ENCODE data around the gene RRN3. TPM values are rescaled to one million over a fixed set of nuclear protein-coding genes. Genes with fewer than 3 reads are reported as not detected.
"Not testable (repeated sequence)": the region's sequence is repeated elsewhere in the genome, so short reads cannot be mapped to it uniquely, and the experiment has no call there.

Gene RRN3
- total RNA-seq, 1 experiment from 2014 or later = 57.7 TPM

- H2AFZ ChIP-seq (ENCODE audit: low read depth, low read length, poor library complexity, severe bottlenecking); intact Hi-C loops (cut with micrococcal nuclease); H3K36me3 ChIP-seq (ENCODE audit: control insufficient read depth in 1 of 2, insufficient read depth in 2 of 2, low read length in 2 of 2); DNase-seq (ENCODE audit: low read depth, low spot score); CTCF ChIA-PET; H3K4me2 ChIP-seq (ENCODE audit: low read length); POLR2A ChIA-PET; H3K9me2 ChIP-seq (ENCODE audit: insufficient read depth); H3K27me3 ChIP-seq (ENCODE audit: insufficient read depth, low read length); ATAC-seq; RAD21 ChIA-PET (ENCODE audit: low non-redundant PET in 1 of 2, low total read pairs in 2 of 2, uncharacterized antibody in 2 of 2, unreplicated experiment in 2 of 2); H3K4me1 ChIP-seq (ENCODE audit: control insufficient read depth in 1 of 2, insufficient read depth in 2 of 2, low read length in 2 of 2); H3K9me3 ChIP-seq (ENCODE audit: control insufficient read depth in 1 of 2, insufficient read depth in 1 of 2, low read depth in 1 of 2, low read length in 2 of 2); H4K20me1 ChIP-seq (ENCODE audit: insufficient read depth); H3K4me3 ChIP-seq (replicated peaks in 1 of 2; ENCODE audit: low read depth in 1 of 2, low read length in 2 of 2); H3K9ac ChIP-seq (ENCODE audit: low read length); H3K27ac ChIP-seq (ENCODE audit: low read depth, low read length); BruUV-seq (replicated peaks); H3K79me2 ChIP-seq (ENCODE audit: insufficient read depth, low read length): not testable (repeated sequence)
Measured at GRCh38 chr16:15132719-15133428, 38.8 kb upstream of the RRN3 start.

- ATAC-seq; BruUV-seq (replicated peaks); H2AFZ ChIP-seq (ENCODE audit: low read depth, low read length, poor library complexity, severe bottlenecking); intact Hi-C loops (cut with micrococcal nuclease); H3K36me3 ChIP-seq (ENCODE audit: control insufficient read depth in 1 of 2, insufficient read depth in 2 of 2, low read length in 2 of 2); POLR2A ChIA-PET; CTCF ChIA-PET; H3K4me2 ChIP-seq (ENCODE audit: low read length); H4K20me1 ChIP-seq (ENCODE audit: insufficient read depth); H3K27me3 ChIP-seq (ENCODE audit: insufficient read depth, low read length); H3K4me3 ChIP-seq (replicated peaks in 1 of 2; ENCODE audit: low read depth in 1 of 2, low read length in 2 of 2); DNase-seq (ENCODE audit: low read depth, low spot score); RAD21 ChIA-PET (ENCODE audit: low non-redundant PET in 1 of 2, low total read pairs in 2 of 2, uncharacterized antibody in 2 of 2, unreplicated experiment in 2 of 2); H3K27ac ChIP-seq (ENCODE audit: low read depth, low read length); H3K9me2 ChIP-seq (ENCODE audit: insufficient read depth); H3K9ac ChIP-seq (ENCODE audit: low read length); H3K79me2 ChIP-seq (ENCODE audit: insufficient read depth, low read length); H3K9me3 ChIP-seq (ENCODE audit: control insufficient read depth in 1 of 2, insufficient read depth in 1 of 2, low read depth in 1 of 2, low read length in 2 of 2); H3K4me1 ChIP-seq (ENCODE audit: control insufficient read depth in 1 of 2, insufficient read depth in 2 of 2, low read length in 2 of 2): not testable (repeated sequence)
Measured at GRCh38 chr16:15130943-15131700, 37.0 kb upstream of the RRN3 start.

GRCh38 chr16:15130256-15130932, 36.3 kb upstream of the RRN3 start:
- H4K20me1 ChIP-seq (ENCODE audit: insufficient read depth); H3K9me2 ChIP-seq (ENCODE audit: insufficient read depth); H3K27me3 ChIP-seq (ENCODE audit: insufficient read depth, low read length); DNase-seq (ENCODE audit: low read depth, low spot score); intact Hi-C loops (cut with micrococcal nuclease); BruUV-seq (replicated peaks); H3K79me2 ChIP-seq (ENCODE audit: insufficient read depth, low read length); H3K27ac ChIP-seq (ENCODE audit: low read depth, low read length); H3K9me3 ChIP-seq (ENCODE audit: control insufficient read depth in 1 of 2, insufficient read depth in 1 of 2, low read depth in 1 of 2, low read length in 2 of 2); H3K36me3 ChIP-seq (ENCODE audit: control insufficient read depth in 1 of 2, insufficient read depth in 2 of 2, low read length in 2 of 2); CTCF ChIA-PET; H3K4me2 ChIP-seq (ENCODE audit: low read length); H3K9ac ChIP-seq (ENCODE audit: low read length); POLR2A ChIA-PET; H2AFZ ChIP-seq (ENCODE audit: low read depth, low read length, poor library complexity, severe bottlenecking); H3K4me3 ChIP-seq (replicated peaks in 1 of 2; ENCODE audit: low read depth in 1 of 2, low read length in 2 of 2); RAD21 ChIA-PET (ENCODE audit: low non-redundant PET in 1 of 2, low total read pairs in 2 of 2, uncharacterized antibody in 2 of 2, unreplicated experiment in 2 of 2); H3K4me1 ChIP-seq (ENCODE audit: control insufficient read depth in 1 of 2, insufficient read depth in 2 of 2, low read length in 2 of 2); ATAC-seq: not testable (repeated sequence)

GRCh38 chr16:15127641-15128425, 33.8 kb upstream of the RRN3 start:
- H2AFZ ChIP-seq (ENCODE audit: low read depth, low read length, poor library complexity, severe bottlenecking); H3K9me2 ChIP-seq (ENCODE audit: insufficient read depth); POLR2A ChIA-PET; H3K36me3 ChIP-seq (ENCODE audit: control insufficient read depth in 1 of 2, insufficient read depth in 2 of 2, low read length in 2 of 2); H3K4me2 ChIP-seq (ENCODE audit: low read length); H4K20me1 ChIP-seq (ENCODE audit: insufficient read depth); H3K79me2 ChIP-seq (ENCODE audit: insufficient read depth, low read length); H3K4me3 ChIP-seq (replicated peaks in 1 of 2; ENCODE audit: low read depth in 1 of 2, low read length in 2 of 2); CTCF ChIA-PET; intact Hi-C loops (cut with micrococcal nuclease); H3K9me3 ChIP-seq (ENCODE audit: control insufficient read depth in 1 of 2, insufficient read depth in 1 of 2, low read depth in 1 of 2, low read length in 2 of 2); ATAC-seq; H3K27me3 ChIP-seq (ENCODE audit: insufficient read depth, low read length); DNase-seq (ENCODE audit: low read depth, low spot score); H3K27ac ChIP-seq (ENCODE audit: low read depth, low read length); BruUV-seq (replicated peaks); H3K4me1 ChIP-seq (ENCODE audit: control insufficient read depth in 1 of 2, insufficient read depth in 2 of 2, low read length in 2 of 2); H3K9ac ChIP-seq (ENCODE audit: low read length); RAD21 ChIA-PET (ENCODE audit: low non-redundant PET in 1 of 2, low total read pairs in 2 of 2, uncharacterized antibody in 2 of 2, unreplicated experiment in 2 of 2): not testable (repeated sequence)

Data from HCT116 (cell line).